Stimulated activated CD8-positive, alpha-beta memory T cell treated with anti-CD3 and anti-CD28 coated beads, Interleukin-12 subunit alpha, Interleukin-12 subunit beta, amount 100 ng/mL, for 24 hours (primary cell): ENCODE measurements around the gene CLEC9A.
"Not testable (repeated sequence)": the region's sequence is repeated elsewhere in the genome, so short reads cannot be mapped to it uniquely, and the experiment has no call there.

ENCODE experiments used
- DNase-seq: peaks from one replicate; pipeline ENCODE4 v3.0.0-alpha.2; 2020; ENCODE audit errors: extremely low read depth

Gene CLEC9A

GRCh38 chr12:10030446-10030845 is at the start of gene CLEC9A:
CLEC9A (plus strand) TSS chr12:10030682; CDS start chr12:10052688, 22,006 bp downstream.
- no peak for DNase-seq

GRCh38 chr12:9991876-9992275 is 38.6 kb upstream of the CLEC9A start:
- no peak for DNase-seq

DNA sequence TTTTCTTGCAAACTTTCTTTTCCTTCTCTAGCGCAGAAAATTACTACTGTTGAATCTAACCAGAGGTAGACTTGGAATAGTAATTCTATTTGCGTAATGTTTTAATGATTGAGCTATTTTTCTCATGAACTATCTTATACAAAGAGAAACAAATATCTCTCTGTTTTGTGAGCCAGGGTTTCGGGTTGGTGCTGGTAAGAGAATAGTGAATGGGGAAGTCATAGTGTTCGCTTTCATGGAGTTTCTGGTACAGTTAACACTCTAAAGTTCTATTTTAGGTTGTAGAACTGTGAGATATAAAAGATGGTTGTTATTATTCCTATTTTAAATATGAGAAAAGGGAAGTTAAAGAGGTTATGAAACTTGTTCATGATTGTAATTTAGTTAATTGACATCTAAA is 38.2 kb upstream of the CLEC9A start:
- no peak for DNase-seq

- DNase-seq: no peak
Measured at GRCh38 chr12:9999016-9999415, 31.5 kb upstream of the CLEC9A start, which contains the start of gene CLEC1B. CLEC1B (minus strand) TSS chr12:9999121; CDS start chr12:9999100, 21 bp downstream.

DNA sequence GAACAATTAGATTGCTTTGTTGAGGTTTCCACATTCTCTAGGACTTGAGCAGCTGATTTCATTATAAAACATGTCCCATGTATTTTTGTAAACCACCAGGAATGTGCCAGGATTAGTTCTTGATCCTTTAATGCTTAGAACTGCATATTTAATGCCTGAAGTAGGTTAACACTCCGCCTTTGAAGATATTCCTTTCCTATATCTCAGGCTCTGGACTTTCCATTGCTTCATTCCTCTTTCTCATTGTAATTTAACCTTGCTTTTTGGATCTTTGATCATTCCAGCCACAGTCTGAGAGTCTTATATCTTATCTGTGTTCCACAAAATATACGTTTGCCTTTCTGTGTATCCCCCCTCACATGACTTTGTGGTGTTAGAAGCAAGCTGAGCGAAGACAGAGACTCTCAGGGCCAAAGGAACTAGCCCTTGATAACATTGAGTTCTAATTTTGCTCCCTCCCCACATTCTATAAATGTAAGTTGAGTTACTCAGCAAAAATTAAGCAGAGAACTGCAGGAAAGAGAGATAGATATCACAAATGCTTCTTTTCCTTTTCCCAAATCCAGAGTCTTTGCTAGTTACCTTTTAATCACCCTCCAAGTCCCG is 29.2 kb upstream of the CLEC9A start:
- no peak for DNase-seq

- no peak for DNase-seq
Measured at GRCh38 chr12:10012630-10013330, 17.7 kb upstream of the CLEC9A start.

- DNase-seq: no peak
Measured at GRCh38 chr12:10015450-10015849, 15.0 kb upstream of the CLEC9A start.

- no peak for DNase-seq
Measured at GRCh38 chr12:10016881-10017280, 13.6 kb upstream of the CLEC9A start.

DNA sequence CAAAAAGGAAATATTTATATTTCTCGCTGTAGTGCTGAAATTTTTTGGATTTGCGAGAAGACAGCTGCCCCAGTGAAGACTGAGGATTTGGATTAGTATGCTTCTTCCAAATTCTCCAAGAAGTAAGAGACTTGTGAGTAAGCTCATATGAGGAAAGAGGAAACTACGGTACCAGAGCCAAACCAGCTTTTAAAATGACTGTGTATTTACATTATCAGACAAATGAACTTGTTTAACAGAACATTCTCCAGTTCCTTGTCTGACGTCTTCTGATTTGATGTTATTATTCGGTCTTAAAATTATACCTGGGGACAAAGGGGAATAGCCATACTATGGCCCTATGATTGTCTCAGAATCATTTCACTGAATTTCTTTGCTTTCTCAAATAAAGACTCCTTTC is 12.1 kb upstream of the CLEC9A start:
- no peak for DNase-seq

GRCh38 chr12:10021342-10021741 is 9.1 kb upstream of the CLEC9A start:
- no peak for DNase-seq

- no peak for DNase-seq
Measured at GRCh38 chr12:10025236-10025635, 5.2 kb upstream of the CLEC9A start.

GRCh38 chr12:10026666-10027065 is 3.8 kb upstream of the CLEC9A start:
- DNase-seq: not testable (repeated sequence)

GRCh38 chr12:10027311-10027710 is 3.2 kb upstream of the CLEC9A start:
- DNase-seq: no peak

GRCh38 chr12:10027721-10028120 is 2.8 kb upstream of the CLEC9A start:
- DNase-seq: no peak

DNA sequence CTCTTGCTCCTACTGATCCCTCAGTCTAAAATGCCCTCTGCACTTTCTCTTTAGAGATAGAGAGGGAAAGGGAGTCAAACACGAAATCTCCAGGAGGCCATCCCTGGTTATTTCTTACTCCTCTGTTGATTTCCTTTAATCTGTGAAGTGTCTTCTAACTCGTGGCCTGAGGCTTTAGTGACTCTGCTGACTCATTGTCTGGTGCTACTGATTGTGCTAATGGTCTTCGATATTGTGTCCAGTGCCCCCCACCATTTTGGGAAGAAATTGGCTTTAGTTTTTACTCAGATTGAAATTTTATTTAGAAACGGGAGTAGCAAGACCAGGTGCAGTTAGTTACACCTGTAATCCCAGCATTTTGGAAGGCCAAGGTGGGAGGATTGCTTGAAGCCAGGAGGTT is 839 bp downstream of the CLEC9A start:
- DNase-seq: no peak

DNA sequence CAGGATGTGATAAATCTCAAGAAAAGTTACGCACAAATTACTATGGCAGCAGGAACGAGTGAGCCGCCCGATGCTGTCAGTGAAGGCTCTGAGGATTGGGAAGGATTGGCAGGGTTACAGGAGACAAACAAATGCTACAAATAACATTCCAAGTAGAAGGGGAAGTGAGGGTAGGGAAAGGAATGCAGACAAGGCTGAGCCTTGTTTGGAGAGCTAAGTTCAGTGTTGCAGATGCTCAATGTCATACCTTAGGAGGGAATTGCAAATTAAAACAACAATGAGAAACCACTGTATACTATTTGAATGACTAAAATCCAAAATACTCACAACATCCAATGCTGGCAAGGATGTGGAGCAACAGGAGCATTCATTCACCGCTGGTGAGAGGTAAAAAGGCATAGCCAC is 1.3 kb downstream of the CLEC9A start:
- DNase-seq: no peak

DNA sequence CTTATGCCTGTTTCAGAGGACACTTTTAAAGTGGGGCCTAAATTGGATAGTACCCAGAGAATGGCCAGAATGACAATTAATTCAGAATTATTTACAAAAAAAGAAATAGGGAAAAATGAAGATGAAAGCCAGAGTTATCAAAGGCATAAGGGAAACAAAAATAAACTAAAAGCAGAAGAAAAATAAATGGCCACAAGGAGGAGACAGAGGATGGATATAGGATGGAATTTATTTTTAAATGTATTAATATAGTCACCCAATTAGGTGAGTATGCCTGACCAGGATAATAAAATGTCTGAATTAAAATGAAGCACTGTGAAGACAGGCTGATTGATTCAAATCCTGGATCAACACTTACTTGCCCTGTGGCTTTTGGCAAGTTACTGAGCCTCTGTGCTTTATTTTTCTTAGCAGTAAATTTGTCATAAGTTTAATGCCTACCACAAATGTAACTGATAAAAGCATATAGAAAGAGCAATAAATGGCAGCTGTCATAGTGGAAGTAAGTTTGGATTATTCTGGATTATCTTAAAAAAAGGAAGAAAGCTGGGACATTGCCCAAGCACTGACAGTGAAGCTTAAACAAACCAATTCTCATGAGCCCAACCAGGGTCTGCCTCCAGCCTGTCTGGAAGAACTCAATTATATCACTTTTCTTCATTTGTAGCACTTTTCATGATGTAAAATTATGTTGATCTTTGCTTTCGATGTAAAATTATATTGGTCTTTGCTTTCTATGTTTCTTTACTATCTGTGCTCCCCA is 3.5 kb downstream of the CLEC9A start:
- no peak for DNase-seq

GRCh38 chr12:10042167-10042566 is 11.7 kb downstream of the CLEC9A start:
- DNase-seq: no peak

DNA sequence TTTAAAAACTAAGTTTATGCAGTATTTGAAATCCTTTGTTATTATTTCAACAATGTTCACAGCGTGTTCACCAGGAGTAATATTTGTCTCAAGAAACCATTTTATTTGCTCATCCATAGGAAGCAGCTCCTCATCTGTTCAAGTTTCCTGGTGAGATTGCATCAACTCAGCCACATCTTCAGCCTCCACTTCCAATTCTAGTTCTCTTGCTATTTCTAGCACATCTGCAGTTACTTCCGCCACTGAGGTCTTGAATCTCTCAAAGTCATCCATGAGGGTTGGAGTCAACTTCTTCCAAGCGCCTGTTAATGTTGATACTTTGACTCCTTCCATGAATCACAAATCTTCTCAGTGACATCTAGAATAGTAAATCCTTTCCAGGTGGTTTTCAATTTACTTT is 18.0 kb downstream of the CLEC9A start:
- no peak for DNase-seq

DNA sequence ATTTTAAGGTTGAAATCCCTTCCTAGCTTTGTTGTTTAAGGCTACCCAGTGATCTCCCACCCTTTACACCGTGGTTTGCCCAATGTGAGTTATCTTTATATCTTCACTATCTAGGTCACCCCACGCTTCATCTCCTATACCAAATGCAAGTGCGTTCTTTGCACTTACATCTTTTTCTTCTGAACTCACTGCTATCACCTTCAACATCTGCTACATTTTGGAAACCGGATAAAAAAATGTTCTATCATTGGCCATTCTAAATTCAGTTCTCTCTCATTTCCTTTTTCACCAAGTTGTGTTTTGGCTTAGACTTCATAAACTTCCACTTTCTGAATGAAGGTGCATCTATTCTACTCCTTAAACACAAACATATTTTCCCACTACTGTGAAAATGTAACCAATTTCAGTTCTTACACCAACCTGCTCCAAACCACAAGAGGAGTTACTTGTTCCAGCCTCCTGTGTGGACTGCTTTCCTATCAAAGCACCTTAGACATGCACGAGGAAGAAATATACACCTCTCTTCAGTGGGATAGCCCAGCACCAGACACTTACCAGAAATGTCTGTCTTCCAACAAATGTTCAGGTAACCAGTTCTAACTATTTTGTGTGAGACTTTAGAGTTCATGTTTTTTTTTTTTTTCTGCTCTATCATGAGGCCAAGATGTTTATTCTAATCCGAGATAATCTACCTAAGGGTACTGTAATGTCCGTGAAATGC is 21.9 kb downstream of the CLEC9A start:
- no peak for DNase-seq

DNA sequence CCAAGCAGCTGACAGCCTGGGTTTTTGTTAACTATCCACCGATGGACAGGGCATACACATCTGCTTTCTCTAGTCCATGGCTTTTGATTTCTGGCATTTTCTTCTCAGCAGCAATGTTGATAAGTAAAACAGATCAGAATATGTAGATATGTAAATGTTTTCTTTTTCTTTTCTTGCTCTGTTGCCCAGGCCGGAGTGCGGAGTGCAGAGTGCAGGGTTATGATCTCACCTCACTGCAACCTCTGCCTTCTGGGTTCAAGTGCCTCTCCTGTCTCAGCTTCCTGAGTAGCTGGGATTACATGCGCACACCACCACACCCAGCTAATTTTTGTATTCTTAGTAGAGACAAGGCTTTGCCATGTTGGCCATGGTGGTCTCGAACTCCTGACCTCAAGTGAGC is 27.9 kb downstream of the CLEC9A start:
- DNase-seq: no peak

- no peak for DNase-seq
Measured at GRCh38 chr12:10065241-10065640, 34.8 kb downstream of the CLEC9A start.
